Measurements from ENCODE around the gene IRS2.

Gene IRS2

DNA sequence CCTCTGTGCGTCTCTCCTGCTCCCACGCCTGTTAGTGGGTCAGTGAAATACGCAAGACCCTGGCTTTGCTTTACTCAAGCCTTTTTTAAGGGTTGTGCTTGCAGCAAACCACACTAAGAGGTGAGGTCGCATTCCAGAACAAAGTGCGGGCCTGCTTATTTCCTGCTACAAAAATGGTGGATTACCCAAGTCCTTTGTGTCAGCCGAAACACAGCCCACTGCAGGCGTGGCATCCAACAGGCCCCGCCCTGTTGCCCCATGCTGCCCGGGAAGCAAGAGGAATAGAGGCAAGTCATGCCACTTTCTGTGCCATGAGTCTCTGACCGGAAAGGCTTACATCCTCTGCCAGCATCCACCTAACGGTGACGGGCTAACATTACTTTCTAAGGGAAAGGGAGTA lies 7.7 kb upstream of the IRS2 start:
- Histone ChIP-seq H3K36me3 (replicated peaks) (no peaks in the 10 kb centered on the region), H3K4me3 (ENCODE audit: low read depth, low read length) (no peak overlapping the region), H3K27ac (no peak overlapping the region), H3K27me3 (replicated peaks) (no peaks in the 10 kb centered on the region)
- DNase-seq, result no peak
- TF ChIP-seq, protein P1, sequence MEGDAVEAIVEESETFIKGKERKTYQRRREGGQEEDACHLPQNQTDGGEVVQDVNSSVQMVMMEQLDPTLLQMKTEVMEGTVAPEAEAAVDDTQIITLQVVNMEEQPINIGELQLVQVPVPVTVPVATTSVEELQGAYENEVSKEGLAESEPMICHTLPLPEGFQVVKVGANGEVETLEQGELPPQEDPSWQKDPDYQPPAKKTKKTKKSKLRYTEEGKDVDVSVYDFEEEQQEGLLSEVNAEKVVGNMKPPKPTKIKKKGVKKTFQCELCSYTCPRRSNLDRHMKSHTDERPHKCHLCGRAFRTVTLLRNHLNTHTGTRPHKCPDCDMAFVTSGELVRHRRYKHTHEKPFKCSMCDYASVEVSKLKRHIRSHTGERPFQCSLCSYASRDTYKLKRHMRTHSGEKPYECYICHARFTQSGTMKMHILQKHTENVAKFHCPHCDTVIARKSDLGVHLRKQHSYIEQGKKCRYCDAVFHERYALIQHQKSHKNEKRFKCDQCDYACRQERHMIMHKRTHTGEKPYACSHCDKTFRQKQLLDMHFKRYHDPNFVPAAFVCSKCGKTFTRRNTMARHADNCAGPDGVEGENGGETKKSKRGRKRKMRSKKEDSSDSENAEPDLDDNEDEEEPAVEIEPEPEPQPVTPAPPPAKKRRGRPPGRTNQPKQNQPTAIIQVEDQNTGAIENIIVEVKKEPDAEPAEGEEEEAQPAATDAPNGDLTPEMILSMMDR (IDR thresholded peaks at IDR 0.05; ENCODE audit: low read depth, low read length, missing control alignments), result no peak
- in situ Hi-C loops (cut with HindIII; ENCODE audit: low pct_ligation_motif_present, low sequenced_read_pairs), result loop anchor here (25.0 kb wide), 1 partner anchor 318 kb away; no protein-coding TSS in a partner anchor

DNA sequence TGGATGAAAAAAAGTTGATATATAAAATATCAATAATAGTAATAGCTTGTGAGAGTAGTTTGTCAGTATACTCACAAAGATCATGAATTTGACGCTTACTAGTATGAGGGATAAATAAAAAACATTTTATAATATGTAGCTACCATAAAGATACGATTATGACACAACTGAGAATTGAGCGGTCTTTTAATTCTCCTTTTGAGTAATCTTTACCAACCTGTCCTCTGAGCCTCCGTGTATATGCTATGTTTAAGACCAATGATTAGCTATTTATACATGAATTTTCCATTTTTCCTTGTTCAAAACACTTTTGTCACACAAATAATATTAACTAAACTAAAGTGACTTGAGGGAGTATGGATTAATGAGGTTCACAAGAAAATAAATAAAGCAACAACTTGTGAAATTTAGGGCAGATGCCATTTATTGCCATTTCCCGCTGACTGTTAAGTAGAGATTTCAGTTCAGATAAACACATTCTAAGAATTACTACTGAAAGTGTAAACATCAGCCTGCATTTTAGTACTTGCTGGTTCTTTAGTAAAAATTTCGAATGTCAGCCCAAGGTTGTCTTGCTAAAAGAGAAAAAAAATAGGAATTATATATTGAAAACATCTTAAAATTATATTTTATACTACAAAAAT lies 6.2 kb upstream of the IRS2 start:
- in situ Hi-C loops (cut with HindIII; ENCODE audit: low pct_ligation_motif_present, low sequenced_read_pairs), result loop anchor here (25.0 kb wide), 1 partner anchor 320 kb away; no protein-coding TSS in a partner anchor
- Histone ChIP-seq H3K36me3 (replicated peaks) (no peaks in the 10 kb centered on the region), H3K4me3 (ENCODE audit: low read depth, low read length) (no peak overlapping the region), H3K27me3 (replicated peaks) (no peaks in the 10 kb centered on the region), H3K27ac (no peak overlapping the region)
- TF ChIP-seq, protein P1 (IDR thresholded peaks at IDR 0.05; ENCODE audit: low read depth, low read length, missing control alignments), result no peak
- no peak for DNase-seq

DNA sequence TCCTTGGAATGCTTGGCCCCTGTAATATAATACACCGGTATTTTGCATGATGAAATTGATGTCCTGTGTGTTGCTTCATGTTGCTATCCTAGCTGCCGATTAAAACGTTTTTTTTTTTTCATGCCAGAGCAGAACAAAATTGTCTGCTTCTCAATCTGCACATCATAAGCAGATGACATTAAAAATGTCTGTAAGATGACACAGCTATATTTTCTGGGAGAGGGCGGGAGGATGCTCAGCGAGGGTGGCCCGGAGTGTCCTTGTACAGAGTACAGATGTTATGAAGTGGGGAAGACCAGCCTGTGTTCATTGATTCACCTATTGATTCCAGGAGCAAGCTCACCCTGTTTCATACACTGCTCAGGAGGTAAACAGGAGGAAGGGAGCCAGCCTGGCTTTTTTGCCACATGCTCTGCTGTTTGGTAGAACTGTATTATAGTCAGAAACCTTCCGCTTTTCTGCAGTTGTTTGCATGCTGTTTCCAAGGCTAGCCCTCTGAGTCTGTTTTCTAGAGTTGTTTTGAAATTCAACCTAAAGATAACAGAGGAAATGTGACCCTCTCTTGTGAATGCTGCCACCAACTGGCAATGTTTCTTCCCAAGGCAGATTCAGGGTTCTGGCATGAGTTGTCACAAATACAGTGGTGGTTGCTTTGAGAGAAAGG lies 4.7 kb upstream of the IRS2 start:
- no peak overlapping the region for H3K27ac ChIP-seq
- H3K4me3 ChIP-seq (ENCODE audit: low read depth, low read length), result no peak overlapping the region
- in situ Hi-C loops (cut with HindIII; ENCODE audit: low pct_ligation_motif_present, low sequenced_read_pairs), result loop anchor here (25.0 kb wide), 1 partner anchor 321 kb away; no protein-coding TSS in a partner anchor
- no peaks in the 10 kb centered on the region for H3K27me3 ChIP-seq (replicated peaks)
- peak; percentile 35 for DNase-seq
- H3K36me3 ChIP-seq (replicated peaks), result no peaks in the 10 kb centered on the region
- TF ChIP-seq, protein P1 (IDR thresholded peaks at IDR 0.05; ENCODE audit: low read depth, low read length, missing control alignments), result peak; percentile 70

GRCh38 chr13:109790086-109790485 lies 3.7 kb upstream of the IRS2 start:
- TF ChIP-seq, protein P1 (IDR thresholded peaks at IDR 0.05; ENCODE audit: low read depth, low read length, missing control alignments), result no peak
- no peak overlapping the region for H3K4me3 ChIP-seq (ENCODE audit: low read depth, low read length)
- in situ Hi-C loops (cut with HindIII; ENCODE audit: low pct_ligation_motif_present, low sequenced_read_pairs), result loop anchor here (25.0 kb wide), 1 partner anchor 322 kb away; no protein-coding TSS in a partner anchor
- no peak overlapping the region for H3K27ac ChIP-seq
- no peaks in the 10 kb centered on the region for H3K27me3 ChIP-seq (replicated peaks)
- DNase-seq, result no peak
- H3K36me3 ChIP-seq (replicated peaks), result no peaks in the 10 kb centered on the region

DNA sequence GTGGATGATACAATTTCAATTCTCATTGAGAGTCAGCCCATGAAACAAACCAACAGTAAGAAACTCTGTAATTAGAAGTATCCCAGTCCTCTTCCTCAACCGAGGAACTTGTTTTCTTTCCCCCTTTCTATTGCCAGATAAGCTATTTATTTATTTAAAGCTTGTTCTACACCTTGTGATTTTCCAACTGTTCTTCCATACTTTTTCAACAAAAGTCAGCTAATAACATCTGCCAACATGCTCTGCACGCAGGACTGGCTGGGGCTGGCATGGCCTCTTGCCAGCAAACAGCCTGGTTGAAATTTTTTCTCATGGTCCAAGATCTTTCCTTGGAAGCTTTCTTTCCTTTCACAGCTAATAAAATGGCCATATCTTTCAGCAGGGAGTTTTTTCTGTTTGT lies 2.9 kb upstream of the IRS2 start:
- TF ChIP-seq, protein P1 (IDR thresholded peaks at IDR 0.05; ENCODE audit: low read depth, low read length, missing control alignments), result no peak
- no peaks in the 10 kb centered on the region for H3K27me3 ChIP-seq (replicated peaks)
- no peaks in the 10 kb centered on the region for H3K36me3 ChIP-seq (replicated peaks)
- no peak overlapping the region for H3K4me3 ChIP-seq (ENCODE audit: low read depth, low read length)
- in situ Hi-C loops (cut with HindIII; ENCODE audit: low pct_ligation_motif_present, low sequenced_read_pairs), result loop anchor here (25.0 kb wide), 1 partner anchor 323 kb away; no protein-coding TSS in a partner anchor
- no peak overlapping the region for H3K27ac ChIP-seq
- no peak for DNase-seq

All from brain microvascular endothelial cell (primary cell).